Jurkat, Clone E6-1 (cell line): Measurements from ENCODE around the gene LMO1. TPM values are rescaled to one million over a fixed set of nuclear protein-coding genes. Genes with fewer than 3 reads are reported as not detected.
A peak's percentile ranks its signal among the peaks of the same experiment; 100 is the strongest.

Source experiments
- DNase-seq: peaks from one replicate; pipeline ENCODE4 v3.0.0-alpha.2; 2011; ENCODE audit warnings: low read depth, low spot score
- H3K4me3 ChIP-seq: 2 replicates; pipeline ENCODE4 v1.5.1; 2011; ENCODE audit warnings: mild to moderate bottlenecking, low read length, control low read depth, moderate library complexity
- polyA plus RNA-seq: library from polyadenylated mRNA; unstranded; fragments of >200 nt; gene quantifications from one replicate; pipeline ENCODE4 v1.2.1, GENCODE V29; 2012; ENCODE audit warnings: missing spikeins; ENCODE audit not compliant: insufficient read length, insufficient read depth

The LMO1 gene
- 10.7 TPM for polyA plus RNA-seq

- peak; percentile 81 for DNase-seq
- H3K4me3 ChIP-seq, result peak within 1 kb of the TSS; percentile 55
Observed at GRCh38 chr11:8263769-8264410, at the start of gene LMO1. TSS of gene LMO1 (minus strand) at chr11:8263878. CDS start at chr11:8263362, 516 bp downstream.

GRCh38 chr11:8312986-8313385 is 49.3 kb upstream of the LMO1 start:
- no peak overlapping the region for H3K4me3 ChIP-seq

GRCh38 chr11:8311366-8311765 is 47.7 kb upstream of the LMO1 start:
- no peak for DNase-seq
- H3K4me3 ChIP-seq, result no peak overlapping the region

More at GRCh38 chr11:8312986-8313385, 49.3 kb upstream of the LMO1 start:
- no peak for DNase-seq

- DNase-seq, result no peak
- no peak overlapping the region for H3K4me3 ChIP-seq
Observed at GRCh38 chr11:8310743-8311298, 47.1 kb upstream of the LMO1 start.

- H3K4me3 ChIP-seq, result no peak overlapping the region
- DNase-seq, result peak; percentile 7
Observed at GRCh38 chr11:8309862-8310261, 46.2 kb upstream of the LMO1 start.

GRCh38 chr11:8309311-8309710 is 45.6 kb upstream of the LMO1 start:
- peak; percentile 49 for DNase-seq

GRCh38 chr11:8307601-8308000 is 43.9 kb upstream of the LMO1 start:
- H3K4me3 ChIP-seq, result no peak overlapping the region
- DNase-seq, result no peak

More at GRCh38 chr11:8309311-8309710, 45.6 kb upstream of the LMO1 start:
- no peak overlapping the region for H3K4me3 ChIP-seq

GRCh38 chr11:8301622-8302021 is 37.9 kb upstream of the LMO1 start:
- DNase-seq, result no peak
- H3K4me3 ChIP-seq, result no peak overlapping the region

GRCh38 chr11:8298801-8299786 is 35.4 kb upstream of the LMO1 start:
- H3K4me3 ChIP-seq, result no peak overlapping the region

GRCh38 chr11:8297781-8298440 is 34.2 kb upstream of the LMO1 start:
- no peak overlapping the region for H3K4me3 ChIP-seq
- DNase-seq, result no peak

More at GRCh38 chr11:8298801-8299786, 35.4 kb upstream of the LMO1 start:
- no peak for DNase-seq

GRCh38 chr11:8296872-8297271 is 33.2 kb upstream of the LMO1 start:
- no peak overlapping the region for H3K4me3 ChIP-seq
- no peak for DNase-seq

- H3K4me3 ChIP-seq, result no peak overlapping the region
- DNase-seq, result no peak
Observed at GRCh38 chr11:8296038-8296649, 32.5 kb upstream of the LMO1 start.

- H3K4me3 ChIP-seq, result no peak overlapping the region
- DNase-seq, result no peak
Observed at GRCh38 chr11:8294251-8294935, 30.7 kb upstream of the LMO1 start.

GRCh38 chr11:8293171-8293570 is 29.5 kb upstream of the LMO1 start:
- no peak for DNase-seq
- H3K4me3 ChIP-seq, result no peak overlapping the region

- no peak for DNase-seq
- no peak overlapping the region for H3K4me3 ChIP-seq
Observed at GRCh38 chr11:8292351-8292750, 28.7 kb upstream of the LMO1 start.

- no peak for DNase-seq
- no peak overlapping the region for H3K4me3 ChIP-seq
Observed at GRCh38 chr11:8291421-8292350, 28.0 kb upstream of the LMO1 start.

GRCh38 chr11:8290081-8290810 is 26.6 kb upstream of the LMO1 start:
- no peak overlapping the region for H3K4me3 ChIP-seq
- DNase-seq, result no peak
